HEK293 (cell line): ENCODE results near the gene CIROP.

Experiments
- MZF1 ChIP-seq: fragments of 450-650 bp; formaldehyde crosslinking; IDR thresholded peaks from 2 replicates; pipeline ENCODE4 v1.5.1; 2017; ENCODE audit warnings: missing biosample characterization, missing genetic modification characterization, borderline replicate concordance
- ZNF350 ChIP-seq: fragments of 450-650 bp; formaldehyde crosslinking; IDR thresholded peaks from 2 replicates; pipeline ENCODE4 v1.5.0; 2017; ENCODE audit warnings: missing biosample characterization, mild to moderate bottlenecking, missing genetic modification characterization
- ZNF366 ChIP-seq: fragments of 450-650 bp; formaldehyde crosslinking; conservative IDR thresholded peaks from 2 replicates; pipeline ENCODE4 v1.5.1; 2016; ENCODE audit warnings: missing biosample characterization, missing genetic modification characterization
- TF ChIP-seq, protein P1 (sequence below): fragments of 450-650 bp; formaldehyde crosslinking; IDR thresholded peaks from 2 replicates; pipeline ENCODE4 v1.5.1; 2016; ENCODE audit warnings: missing biosample characterization, missing genetic modification characterization

DNA sequence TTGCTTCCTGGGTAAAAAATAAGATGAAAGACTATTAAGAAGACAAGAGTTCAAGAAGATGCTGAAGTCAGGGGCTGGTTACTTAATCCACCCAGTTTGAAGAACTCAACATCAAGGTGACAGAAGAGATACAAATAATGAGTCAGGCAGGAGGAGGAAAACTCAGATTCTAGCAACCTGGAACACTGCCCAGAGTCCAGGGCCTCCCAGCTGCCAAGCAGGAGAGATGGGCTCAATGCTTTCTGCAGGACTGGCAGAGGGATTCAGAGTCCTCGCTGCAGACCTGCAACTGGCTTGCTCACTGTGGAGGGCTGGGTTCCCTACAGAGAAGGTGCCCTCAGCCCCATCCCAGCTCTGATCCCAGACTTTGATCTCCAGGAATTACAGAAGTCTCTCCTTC is 42.9 kb upstream of the CIROP start:
- TF ChIP-seq, protein P1, sequence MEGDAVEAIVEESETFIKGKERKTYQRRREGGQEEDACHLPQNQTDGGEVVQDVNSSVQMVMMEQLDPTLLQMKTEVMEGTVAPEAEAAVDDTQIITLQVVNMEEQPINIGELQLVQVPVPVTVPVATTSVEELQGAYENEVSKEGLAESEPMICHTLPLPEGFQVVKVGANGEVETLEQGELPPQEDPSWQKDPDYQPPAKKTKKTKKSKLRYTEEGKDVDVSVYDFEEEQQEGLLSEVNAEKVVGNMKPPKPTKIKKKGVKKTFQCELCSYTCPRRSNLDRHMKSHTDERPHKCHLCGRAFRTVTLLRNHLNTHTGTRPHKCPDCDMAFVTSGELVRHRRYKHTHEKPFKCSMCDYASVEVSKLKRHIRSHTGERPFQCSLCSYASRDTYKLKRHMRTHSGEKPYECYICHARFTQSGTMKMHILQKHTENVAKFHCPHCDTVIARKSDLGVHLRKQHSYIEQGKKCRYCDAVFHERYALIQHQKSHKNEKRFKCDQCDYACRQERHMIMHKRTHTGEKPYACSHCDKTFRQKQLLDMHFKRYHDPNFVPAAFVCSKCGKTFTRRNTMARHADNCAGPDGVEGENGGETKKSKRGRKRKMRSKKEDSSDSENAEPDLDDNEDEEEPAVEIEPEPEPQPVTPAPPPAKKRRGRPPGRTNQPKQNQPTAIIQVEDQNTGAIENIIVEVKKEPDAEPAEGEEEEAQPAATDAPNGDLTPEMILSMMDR (tag by site-specific recombination): no peak
- no peak for TF ChIP-seq ZNF366 (tag by site-specific recombination)
- TF ChIP-seq ZNF350: no peak
- no peak for TF ChIP-seq MZF1 (tag by site-specific recombination)
